Upper lobe of left lung (tissue), 6 donors: Measurements from ENCODE around the gene NGEF. TPM values are rescaled to one million over a fixed set of nuclear protein-coding genes. Genes with fewer than 3 reads are reported as not detected.

ENCODE experiments used
- ATAC-seq, 2 donors: fragments of 200-7000 bp; cut with Tn5 transposase; one replicate each; pipeline ENCODE4 v1.9.1; 2022; ENCODE audit warnings: mild to moderate bottlenecking in 2 of 2, moderate library complexity in 2 of 2; ENCODE audit not compliant: low FRiP score in 2 of 2
- DNase-seq, 2 donors: peaks; one replicate each; pipeline ENCODE4 v3.0.0-alpha.2; 2019 to 2020
- H3K27ac ChIP-seq, 4 donors: fragments of 200-600 bp; sonication (generic); one replicate each; pipeline ENCODE4 v1.5.1; 2016 to 2019
- H3K27me3 ChIP-seq, 4 donors: fragments of 200-600 bp; sonication (generic); one replicate each; pipeline ENCODE4 v1.5.1; 2017 to 2019
- H3K36me3 ChIP-seq, 4 donors: fragments of 200-600 bp; sonication (generic); one replicate each; pipeline ENCODE4 v1.5.1; 2016 to 2019
- H3K4me1 ChIP-seq, 4 donors: fragments of 200-600 bp; sonication (generic); one replicate each; pipeline ENCODE4 v1.5.1; 2018 to 2019
- H3K4me3 ChIP-seq, 4 donors: fragments of 200-600 bp; sonication (generic); one replicate each; pipeline ENCODE4 v1.5.1; 2017 to 2019; ENCODE audit warnings: mild to moderate bottlenecking in 2 of 4, moderate library complexity in 1 of 4
- H3K9me3 ChIP-seq, 4 donors: fragments of 200-600 bp; sonication (generic); one replicate each; pipeline ENCODE4 v1.5.1; 2018 to 2019
- CTCF ChIP-seq, 6 experiments: fragments of 450-650 bp in 4 of 6; fragments of 200-600 bp in 2 of 6; sonication (generic) in 2 of 6; IDR thresholded peaks; one replicate each; pipeline ENCODE4 v1.5.1; 2016 to 2019; ENCODE audit warnings: antibody characterized with exemption in 6 of 6
- EP300 ChIP-seq, 4 donors: sonication (generic); formaldehyde crosslinking; IDR thresholded peaks; one replicate each; pipeline ENCODE4 v1.5.1; 2017; ENCODE audit warnings: antibody characterized with exemption in 4 of 4, control low read depth in 2 of 4
- POLR2A ChIP-seq, 4 donors: fragments of 450-650 bp; IDR thresholded peaks; one replicate each; pipeline ENCODE4 v1.5.1; 2016 to 2017; ENCODE audit warnings: antibody characterized with exemption in 4 of 4, mild to moderate bottlenecking in 2 of 4
- POLR2AphosphoS5 ChIP-seq, 2 donors: sonication (generic); formaldehyde crosslinking; IDR thresholded peaks; one replicate each; pipeline ENCODE4 v1.5.1; 2017; ENCODE audit warnings: antibody characterized with exemption in 2 of 2
- WGBS, 2 donors: methylation state at CpG; one replicate each; pipeline ENCODE4 v1.1.5; 2017 to 2018; 5-methylcytosine and 5-hydroxymethylcytosine counted together
- total RNA-seq, 6 donors: library from RNA; depleted of rRNA in 4 of 6; stranded (reverse); fragments of >200 nt in 4 of 6; gene quantifications; one replicate each; pipeline versions ENCODE4 v1.1.0 to v1.2.1, GENCODE V29; 2016 to 2021
- donor health status: DM: no; HTN: no; CAD: no; lungs with moderate emphysema.
- donor health status: DM: no; HTN: yes; CAD: no; lungs with severe emphysema.

The NGEF gene
- total RNA-seq, 6 donors from 2014 or later, result 0.29 to 6.3 (median 0.98) TPM; not detected in 1

GRCh38 chr2:233039846-233040530, 26.9 kb upstream of the NGEF start:
- no peaks in the 10 kb centered on the region for H3K27me3 ChIP-seq
- H3K4me3 ChIP-seq, result no peak overlapping the region
- TF ChIP-seq POLR2AphosphoS5 (IDR thresholded peaks at IDR 0.05), result no peak
- no peak for TF ChIP-seq EP300 (IDR thresholded peaks at IDR 0.05)
- TF ChIP-seq CTCF (IDR thresholded peaks at IDR 0.05), result no peak
- no peak for TF ChIP-seq POLR2A (IDR thresholded peaks at IDR 0.05)
- no peaks in the 10 kb centered on the region for H3K9me3 ChIP-seq
- H3K36me3 ChIP-seq, result no peaks in the 10 kb centered on the region
- DNase-seq, result no peak
- no peaks in the 10 kb centered on the region for H3K4me1 ChIP-seq
- WGBS, 2 donors, result 86 to 97% methylated on average over 8 to 10 of the region's 10 CpGs
- ATAC-seq, result no peak
- no peak overlapping the region for H3K27ac ChIP-seq

DNA sequence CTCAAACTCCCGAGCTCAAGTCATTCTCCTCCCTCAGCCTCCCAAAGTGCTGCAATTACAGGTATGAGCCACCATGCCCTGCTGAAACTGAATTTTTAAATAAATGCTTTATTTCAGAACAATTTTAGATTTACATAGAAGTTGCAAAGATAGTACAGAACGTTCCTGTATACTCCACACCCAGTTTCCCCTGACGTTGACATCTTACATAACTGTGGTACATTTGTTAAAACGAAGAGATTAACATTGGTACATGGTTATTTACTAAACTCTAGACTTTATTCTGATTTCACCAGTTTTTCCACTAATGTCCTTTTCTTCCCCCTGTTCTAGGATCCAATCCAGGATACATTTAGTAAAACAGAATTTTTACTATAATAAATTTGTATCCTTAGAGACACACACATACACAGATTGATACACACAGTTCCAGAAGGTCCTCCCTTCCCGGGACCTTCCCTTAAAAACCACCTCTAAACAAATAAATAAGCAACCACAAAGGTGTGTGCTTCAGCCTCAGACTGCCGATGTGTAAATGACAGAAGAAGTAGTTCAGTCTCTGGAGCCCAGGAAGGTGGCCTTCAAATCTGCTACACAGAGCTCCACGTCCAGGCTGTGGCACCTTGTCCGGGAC, 26.3 kb upstream of the NGEF start:
- DNase-seq (no peak), ATAC-seq (no peak)
- Histone ChIP-seq H3K27me3 (no peaks in the 10 kb centered on the region), H3K9me3 (no peaks in the 10 kb centered on the region), H3K36me3 (no peaks in the 10 kb centered on the region), H3K4me3 (no peak overlapping the region), H3K27ac (no peak overlapping the region), H3K4me1 (no peaks in the 10 kb centered on the region)
- TF ChIP-seq POLR2AphosphoS5 (IDR thresholded peaks at IDR 0.05) (no peak), CTCF (IDR thresholded peaks at IDR 0.05) (no peak)
- 75 to 83% methylated on average over 7 to 8 of the region's 8 CpGs for WGBS, 2 donors

DNA sequence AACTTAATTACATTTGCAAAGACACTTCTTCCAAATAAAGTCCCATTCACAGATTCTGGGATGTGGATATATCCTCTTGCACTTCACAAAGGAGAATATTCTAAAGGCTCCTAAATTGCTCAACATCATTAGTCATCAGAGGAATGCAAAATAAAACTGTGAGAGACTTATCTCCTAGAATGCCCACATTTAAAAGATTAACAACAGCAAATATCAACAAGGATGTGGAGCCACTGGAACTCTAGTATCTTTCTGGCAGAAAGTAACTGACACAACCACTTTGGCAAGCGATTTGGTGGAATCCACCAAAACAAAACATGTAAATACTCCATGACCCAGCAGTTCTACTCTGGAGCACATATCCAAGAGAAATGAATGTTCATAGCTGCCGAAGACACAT, 24.0 kb upstream of the NGEF start:
- H3K9me3 ChIP-seq, result no peaks in the 10 kb centered on the region
- 81 to 85% methylated on average over 2 of the region's 2 CpGs for WGBS, 2 donors
- TF ChIP-seq POLR2AphosphoS5 (IDR thresholded peaks at IDR 0.05) (no peak), EP300 (IDR thresholded peaks at IDR 0.05) (no peak), CTCF (IDR thresholded peaks at IDR 0.05) (no peak), POLR2A (IDR thresholded peaks at IDR 0.05) (no peak)
- no peaks in the 10 kb centered on the region for H3K36me3 ChIP-seq
- H3K27ac ChIP-seq, result no peak overlapping the region
- no peak for DNase-seq
- H3K4me3 ChIP-seq, result no peak overlapping the region
- H3K4me1 ChIP-seq, result no peaks in the 10 kb centered on the region
- H3K27me3 ChIP-seq, result no peaks in the 10 kb centered on the region
- ATAC-seq, result no peak

DNA sequence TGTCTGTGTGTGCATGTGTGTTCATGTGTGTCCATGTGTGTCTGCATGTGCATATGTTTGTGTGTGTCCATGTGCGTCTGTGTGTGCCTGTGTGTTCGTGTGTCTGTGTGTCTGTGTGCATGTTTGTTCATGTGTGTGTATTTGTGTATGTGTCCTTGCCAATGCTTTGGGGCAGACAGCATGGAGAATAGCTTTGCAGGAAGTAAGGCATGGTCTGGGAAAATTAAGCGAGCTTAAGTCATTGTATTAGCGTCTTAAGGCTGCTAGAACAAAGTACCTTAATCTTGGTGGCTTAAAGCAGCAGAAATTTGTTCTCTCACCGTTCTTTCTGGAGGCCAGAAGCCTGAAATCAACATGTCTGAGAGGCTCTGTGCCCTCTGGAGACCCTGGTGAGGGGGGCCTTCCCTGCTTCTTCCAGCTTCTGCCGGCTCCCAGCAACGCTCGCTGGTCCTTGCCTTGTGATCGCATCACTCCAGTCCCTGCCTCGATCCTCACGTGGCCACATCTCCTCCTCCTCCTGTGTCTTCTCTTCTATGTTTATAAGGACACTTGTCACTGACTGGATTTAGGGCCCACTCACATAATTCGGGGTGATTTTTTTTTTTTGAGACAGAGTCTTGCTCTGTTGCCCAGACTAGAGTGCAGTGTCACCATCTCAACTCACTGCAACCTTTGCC, 23.2 kb upstream of the NGEF start:
- TF ChIP-seq POLR2A (IDR thresholded peaks at IDR 0.05) (no peak), CTCF (IDR thresholded peaks at IDR 0.05) (no peak), POLR2AphosphoS5 (IDR thresholded peaks at IDR 0.05) (no peak), EP300 (IDR thresholded peaks at IDR 0.05) (no peak)
- DNase-seq, result no peak
- Histone ChIP-seq H3K4me3 (no peak overlapping the region), H3K9me3 (no peaks in the 10 kb centered on the region), H3K27me3 (no peaks in the 10 kb centered on the region), H3K36me3 (no peaks in the 10 kb centered on the region), H3K4me1 (no peaks in the 10 kb centered on the region), H3K27ac (no peak overlapping the region)
- WGBS, 2 donors, result 78 to 88% methylated on average over 12 of the region's 12 CpGs
- no peak for ATAC-seq
